Keratinocyte (primary cell): ENCODE measurements around the gene MYPOP. TPM values are rescaled to one million over a fixed set of nuclear protein-coding genes. Genes with fewer than 3 reads are reported as not detected.

Experiments
- DNase-seq: peaks from one replicate; pipeline ENCODE4 v3.0.0-alpha.2; 2011; ENCODE audit warnings: low read depth, missing footprints, low spot score
- FAIRE-seq: peaks from 2 replicates; lab custom pipeline; 2011; peaks lifted over from hg19 to GRCh38; lab: Jason Lieb, UNC
- H2AFZ ChIP-seq: 2 replicates; pipeline ENCODE4 v1.6.0; 2012; ENCODE audit warnings: low read length, control low read depth, inconsistent platforms; ENCODE audit not compliant: control insufficient read depth
- H3K27ac ChIP-seq: 2 replicates; pipeline ENCODE4 v1.5.1; 2011; ENCODE audit warnings: low read length; ENCODE audit not compliant: control insufficient read depth, insufficient read depth
- H3K27me3 ChIP-seq: 3 replicates; pipeline ENCODE4 v1.6.0; 2011; ENCODE audit warnings: low read length; ENCODE audit not compliant: control insufficient read depth, insufficient read depth; ENCODE audit errors: extremely low read depth
- H3K36me3 ChIP-seq, 2 experiments: 2 replicates in 1 of 2; 3 replicates in 1 of 2; pipeline ENCODE4 v1.5.1; 2011; ENCODE audit warnings: low read length in 2 of 2, mild to moderate bottlenecking in 1 of 2; ENCODE audit not compliant: control insufficient read depth in 2 of 2, insufficient read depth in 2 of 2; ENCODE audit errors: extremely low read depth in 1 of 2
- H3K4me1 ChIP-seq: 3 replicates; pipeline ENCODE4 v1.5.1; 2011; ENCODE audit warnings: low read length; ENCODE audit not compliant: control insufficient read depth, insufficient read depth; ENCODE audit errors: extremely low read depth
- H3K4me2 ChIP-seq: 3 replicates; pipeline ENCODE4 v1.6.0; 2011; ENCODE audit warnings: low read depth, low read length; ENCODE audit not compliant: control insufficient read depth, insufficient read depth; ENCODE audit errors: extremely low read depth
- H3K4me3 ChIP-seq, 3 experiments: fragments of 200-600 bp in 1 of 3; sonication (generic) in 1 of 3; 2 replicates in 2 of 3; 3 replicates in 1 of 3; pipeline ENCODE4 v1.5.1; 2011 to 2016; ENCODE audit warnings: low read length in 3 of 3, mild to moderate bottlenecking in 3 of 3, control low read depth in 2 of 3, inconsistent platforms in 1 of 3, low read depth in 1 of 3, mixed read lengths in 1 of 3, mixed run types in 1 of 3, moderate library complexity in 1 of 3; ENCODE audit not compliant: control insufficient read depth in 2 of 3, insufficient read depth in 2 of 3; ENCODE audit errors: extremely low read depth in 1 of 3
- H3K79me2 ChIP-seq: 2 replicates; pipeline ENCODE4 v1.6.0; 2012; ENCODE audit warnings: low read length; ENCODE audit not compliant: control insufficient read depth, insufficient read depth
- H3K9ac ChIP-seq: 3 replicates; pipeline ENCODE4 v1.6.0; 2011; ENCODE audit warnings: low read length; ENCODE audit not compliant: control insufficient read depth, insufficient read depth; ENCODE audit errors: extremely low read depth
- H3K9me1 ChIP-seq: 3 replicates; pipeline ENCODE4 v1.6.0; 2011; ENCODE audit warnings: low read length; ENCODE audit not compliant: control insufficient read depth, insufficient read depth; ENCODE audit errors: extremely low read depth
- H3K9me3 ChIP-seq: 2 replicates; pipeline ENCODE4 v1.5.1; 2012; ENCODE audit warnings: low read depth, low read length; ENCODE audit not compliant: control insufficient read depth
- H4K20me1 ChIP-seq: 3 replicates; pipeline ENCODE4 v1.6.0; 2011; ENCODE audit warnings: low read length; ENCODE audit not compliant: control insufficient read depth, insufficient read depth; ENCODE audit errors: extremely low read depth
- EZH2 ChIP-seq: IDR thresholded peaks from one replicate; pipeline ENCODE4 v1.6.1; 2012; ENCODE audit warnings: inconsistent platforms, mild to moderate bottlenecking, low read length, moderate library complexity
- dilution Hi-C: fragments of 300-500 bp; cut with MboI; formaldehyde crosslinking; loops from one replicate; pipeline ENCODE4 v1.7.0; 2020; ENCODE audit warnings: low sequenced_read_pairs; ENCODE audit not compliant: extremely low pct_ligation_motif_present
- polyA plus RNA-seq, 5 experiments: library from polyadenylated mRNA; depleted of rRNA in 3 of 5; stranded (reverse) in 3 of 5; stranded (forward) in 1 of 5; unstranded in 1 of 5; fragments of >200 nt; gene quantifications; 1 replicate in 1 of 5; 2 replicates in 3 of 5; 3 replicates in 1 of 5; pipeline versions ENCODE4 v1.2.1 to v1.2.3, GENCODE V29; 2011 to 2012; ENCODE audit warnings: missing spikeins in 2 of 5, low read depth in 1 of 5, low replicate concordance in 1 of 5
- TF ChIP-seq, protein P1 (sequence below), 3 experiments: IDR thresholded peaks in 1 of 3; conservative IDR thresholded peaks in 1 of 3; optimal IDR thresholded peaks in 1 of 3; 2 replicates in 2 of 3; 3 replicates in 1 of 3; pipeline versions ENCODE3 to v1.5.1; 2011; ENCODE audit warnings: low read length in 3 of 3, mild to moderate bottlenecking in 3 of 3, moderate library complexity in 2 of 3, control low read depth in 1 of 3, inconsistent platforms in 1 of 3; ENCODE audit not compliant: insufficient read depth in 2 of 3; ENCODE audit errors: extremely low read depth in 1 of 3

MYPOP gene
- polyA plus RNA-seq, 1 donor (not counting 4 experiments of a cell fraction or from before 2014, with no cell fraction given) = 1.3 TPM

DNA sequence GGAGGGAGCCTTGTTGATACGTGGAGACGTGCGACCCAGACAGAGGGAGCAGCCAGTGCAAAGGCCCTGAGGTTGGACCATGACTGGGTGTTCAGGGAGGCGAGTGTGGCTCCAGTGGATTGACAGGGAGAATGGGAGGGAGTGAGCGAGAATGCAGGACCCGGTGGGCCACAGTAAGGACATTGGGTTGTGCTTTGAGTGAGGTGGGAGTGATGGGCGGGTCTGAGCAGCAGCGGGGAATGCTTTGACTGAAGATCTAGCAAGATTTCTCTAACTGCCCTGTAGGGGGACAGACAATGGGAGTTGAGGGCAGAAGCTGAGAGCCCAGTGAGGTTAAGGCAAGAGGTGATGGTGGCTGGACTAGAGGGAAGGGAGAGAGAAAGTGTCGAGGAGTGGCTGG is 19.9 kb upstream of the MYPOP start:
- no peak overlapping the region for H3K4me2 ChIP-seq
- H3K9me3 ChIP-seq = no peaks in the 10 kb centered on the region
- H2AFZ ChIP-seq = no peak overlapping the region
- H3K4me3 ChIP-seq = no peak overlapping the region
- H3K9me1 ChIP-seq = no peaks in the 10 kb centered on the region
- DNase-seq (no peak), FAIRE-seq (no peak)
- no peaks in the 10 kb centered on the region for H3K79me2 ChIP-seq
- H3K27me3 ChIP-seq = peaks cover 12% of the 10 kb centered on the region
- H3K36me3 ChIP-seq = no peaks in the 10 kb centered on the region
- no peaks in the 10 kb centered on the region for H4K20me1 ChIP-seq
- dilution Hi-C loops = no loop called here
- no peak for TF ChIP-seq EZH2
- TF ChIP-seq, protein P1, sequence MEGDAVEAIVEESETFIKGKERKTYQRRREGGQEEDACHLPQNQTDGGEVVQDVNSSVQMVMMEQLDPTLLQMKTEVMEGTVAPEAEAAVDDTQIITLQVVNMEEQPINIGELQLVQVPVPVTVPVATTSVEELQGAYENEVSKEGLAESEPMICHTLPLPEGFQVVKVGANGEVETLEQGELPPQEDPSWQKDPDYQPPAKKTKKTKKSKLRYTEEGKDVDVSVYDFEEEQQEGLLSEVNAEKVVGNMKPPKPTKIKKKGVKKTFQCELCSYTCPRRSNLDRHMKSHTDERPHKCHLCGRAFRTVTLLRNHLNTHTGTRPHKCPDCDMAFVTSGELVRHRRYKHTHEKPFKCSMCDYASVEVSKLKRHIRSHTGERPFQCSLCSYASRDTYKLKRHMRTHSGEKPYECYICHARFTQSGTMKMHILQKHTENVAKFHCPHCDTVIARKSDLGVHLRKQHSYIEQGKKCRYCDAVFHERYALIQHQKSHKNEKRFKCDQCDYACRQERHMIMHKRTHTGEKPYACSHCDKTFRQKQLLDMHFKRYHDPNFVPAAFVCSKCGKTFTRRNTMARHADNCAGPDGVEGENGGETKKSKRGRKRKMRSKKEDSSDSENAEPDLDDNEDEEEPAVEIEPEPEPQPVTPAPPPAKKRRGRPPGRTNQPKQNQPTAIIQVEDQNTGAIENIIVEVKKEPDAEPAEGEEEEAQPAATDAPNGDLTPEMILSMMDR (optimal IDR thresholded peaks at IDR 0.05 in 1 of 3, IDR thresholded peaks at IDR 0.05 in 1 of 3, conservative IDR thresholded peaks at IDR 0.05 in 1 of 3; ENCODE audit: extremely low read depth in 1 of 3, insufficient read depth in 2 of 3, low read length in 3 of 3) = peak in 1 of 3 experiments; percentile 16
- no peaks in the 10 kb centered on the region for H3K4me1 ChIP-seq
- H3K9ac ChIP-seq = no peak overlapping the region
- no peak overlapping the region for H3K27ac ChIP-seq

DNA sequence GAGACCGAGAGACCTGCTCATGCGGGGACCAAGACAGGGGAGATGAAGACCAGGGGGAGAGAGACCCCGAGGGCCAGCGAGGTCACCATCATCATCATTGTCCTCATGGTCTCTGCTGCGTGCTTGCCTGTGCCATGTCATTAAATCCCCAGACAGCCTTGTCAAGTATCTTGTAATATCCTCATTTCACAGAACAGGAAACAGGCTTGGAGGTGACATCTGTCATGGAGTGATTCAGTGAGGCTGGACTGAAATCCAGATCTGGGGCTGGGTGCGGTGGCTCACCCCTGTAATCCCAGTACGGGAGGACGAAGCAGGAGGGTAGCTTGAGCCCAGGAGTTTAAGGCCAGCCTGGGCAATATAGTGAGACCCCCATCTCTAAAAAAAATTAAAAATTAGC is 18.0 kb upstream of the MYPOP start:
- Histone ChIP-seq H2AFZ (no peak overlapping the region), H4K20me1 (no peaks in the 10 kb centered on the region), H3K4me3 (no peak overlapping the region), H3K4me2 (no peak overlapping the region), H3K9me3 (no peaks in the 10 kb centered on the region), H3K27ac (no peak overlapping the region), H3K79me2 (no peaks in the 10 kb centered on the region), H3K9ac (no peak overlapping the region), H3K9me1 (no peaks in the 10 kb centered on the region), H3K27me3 (peaks cover 12% of the 10 kb centered on the region), H3K4me1 (no peaks in the 10 kb centered on the region), H3K36me3 (no peaks in the 10 kb centered on the region)
- FAIRE-seq (no peak), DNase-seq (no peak)
- TF ChIP-seq, protein P1 (optimal IDR thresholded peaks at IDR 0.05 in 1 of 3, IDR thresholded peaks at IDR 0.05 in 1 of 3, conservative IDR thresholded peaks at IDR 0.05 in 1 of 3; ENCODE audit: extremely low read depth in 1 of 3, insufficient read depth in 2 of 3, low read length in 3 of 3) = no peak
- no peak for TF ChIP-seq EZH2
- dilution Hi-C loops = no loop called here
